ENCODE data around the gene PCDHB8.
"Not testable (repeated sequence)": the region's sequence is repeated elsewhere in the genome, so short reads cannot be mapped to it uniquely, and the experiment has no call there.

The PCDHB8 gene

GRCh38 chr5:141224844-141225243, 47.3 kb downstream of the PCDHB8 start:
- peaks cover 10 to 11% of the 10 kb centered on the region in 2 donors for H3K9me3 ChIP-seq (ENCODE audit: control insufficient read depth in 1 of 2, low read length in 2 of 2)
- H3K27ac ChIP-seq (ENCODE audit: low read depth, low read length); H3K4me1 ChIP-seq (ENCODE audit: control insufficient read depth in 1 of 2, insufficient read depth in 2 of 2, low read length in 2 of 2); H3K27me3 ChIP-seq (ENCODE audit: control insufficient read depth in 1 of 2, insufficient read depth in 2 of 2, low read length in 2 of 2); H3K36me3 ChIP-seq (ENCODE audit: control insufficient read depth in 1 of 2, insufficient read depth in 2 of 2, low read length in 2 of 2); H3K4me3 ChIP-seq (ENCODE audit: low read depth in 1 of 2, low read length in 2 of 2); H3K9ac ChIP-seq (ENCODE audit: low read depth in 1 of 2, low read length in 2 of 2): not testable (repeated sequence)

GRCh38 chr5:141225421-141225820, 47.8 kb downstream of the PCDHB8 start:
- H3K9me3 ChIP-seq (ENCODE audit: control insufficient read depth in 1 of 2, low read length in 2 of 2), result peaks cover 10 to 12% of the 10 kb centered on the region in 2 donors
- H3K9ac ChIP-seq (ENCODE audit: low read depth in 1 of 2, low read length in 2 of 2); H3K4me3 ChIP-seq (ENCODE audit: low read depth in 1 of 2, low read length in 2 of 2); H3K27ac ChIP-seq (ENCODE audit: low read depth, low read length); H3K36me3 ChIP-seq (ENCODE audit: control insufficient read depth in 1 of 2, insufficient read depth in 2 of 2, low read length in 2 of 2); H3K27me3 ChIP-seq (ENCODE audit: control insufficient read depth in 1 of 2, insufficient read depth in 2 of 2, low read length in 2 of 2); H3K4me1 ChIP-seq (ENCODE audit: control insufficient read depth in 1 of 2, insufficient read depth in 2 of 2, low read length in 2 of 2): not testable (repeated sequence)
